Astrocyte (in vitro differentiated cells and primary cell): ENCODE data around the gene GPATCH2. TPM values are rescaled to one million over a fixed set of nuclear protein-coding genes. Genes with fewer than 3 reads are reported as not detected.

Experiments
- DNase-seq: peaks from one replicate; pipeline ENCODE4 v3.0.0-alpha.2; 2010; ENCODE audit warnings: low read depth
- FAIRE-seq: peaks from 2 replicates; lab custom pipeline; 2011; peaks lifted over from hg19 to GRCh38; lab: Jason Lieb, UNC
- H2AFZ ChIP-seq: 2 replicates; pipeline ENCODE4 v1.6.0; 2012; ENCODE audit warnings: low read depth, low read length, inconsistent platforms
- H3K27ac ChIP-seq: 2 replicates; pipeline ENCODE4 v1.5.1; 2011; ENCODE audit warnings: low read depth, low read length, inconsistent platforms
- H3K27me3 ChIP-seq: 2 replicates; pipeline ENCODE4 v1.6.0; 2011; ENCODE audit warnings: low read length, inconsistent platforms; ENCODE audit not compliant: insufficient read depth
- H3K36me3 ChIP-seq: 2 replicates; pipeline ENCODE4 v1.5.1; 2011; ENCODE audit warnings: low read length, inconsistent platforms; ENCODE audit not compliant: insufficient read depth
- H3K4me1 ChIP-seq: 2 replicates; pipeline ENCODE4 v1.5.1; 2011; ENCODE audit warnings: low read length, inconsistent platforms; ENCODE audit not compliant: insufficient read depth
- H3K4me2 ChIP-seq: 2 replicates; pipeline ENCODE4 v1.6.0; 2012; ENCODE audit warnings: low read length, inconsistent platforms
- H3K4me3 ChIP-seq: 2 replicates; pipeline ENCODE4 v1.5.1; 2011; ENCODE audit warnings: low read depth, mild to moderate bottlenecking, low read length, inconsistent platforms; ENCODE audit not compliant: insufficient read depth
- H3K79me2 ChIP-seq: 2 replicates; pipeline ENCODE4 v1.6.0; 2012; ENCODE audit warnings: mild to moderate bottlenecking, low read length, inconsistent platforms; ENCODE audit not compliant: insufficient read depth
- H3K9ac ChIP-seq: 2 replicates; pipeline ENCODE4 v1.6.0; 2012; ENCODE audit warnings: mild to moderate bottlenecking, low read length, inconsistent platforms
- H3K9me3 ChIP-seq: 2 replicates; pipeline ENCODE4 v1.5.1; 2012; ENCODE audit warnings: low read depth, mild to moderate bottlenecking, low read length, inconsistent platforms; ENCODE audit not compliant: insufficient read depth
- H4K20me1 ChIP-seq: 2 replicates; pipeline ENCODE4 v1.6.0; 2012; ENCODE audit warnings: low read length, inconsistent platforms; ENCODE audit not compliant: insufficient read depth
- H3K27ac Mint-ChIP-seq: one replicate; pipeline ENCODE4 v1.8.0; 2021; ENCODE audit warnings: mild to moderate bottlenecking, mixed read lengths; ENCODE audit not compliant: unreplicated experiment
- H3K27me3 Mint-ChIP-seq: one replicate; pipeline ENCODE4 v1.8.0; 2021; ENCODE audit warnings: low read depth, mixed read lengths; ENCODE audit not compliant: unreplicated experiment
- H3K36me3 Mint-ChIP-seq: one replicate; pipeline ENCODE4 v1.8.0; 2021; ENCODE audit warnings: low read depth, mixed read lengths; ENCODE audit not compliant: unreplicated experiment
- H3K4me1 Mint-ChIP-seq: one replicate; pipeline ENCODE4 v1.8.0; 2021; ENCODE audit warnings: low read depth, mixed read lengths; ENCODE audit not compliant: unreplicated experiment
- H3K4me3 Mint-ChIP-seq: one replicate; pipeline ENCODE4 v1.8.0; 2021; ENCODE audit warnings: mild to moderate bottlenecking, moderate library complexity, mixed read lengths; ENCODE audit not compliant: unreplicated experiment
- H3K9me3 Mint-ChIP-seq: one replicate; pipeline ENCODE4 v1.8.0; 2021; ENCODE audit warnings: mild to moderate bottlenecking, mixed read lengths; ENCODE audit not compliant: unreplicated experiment
- CTCF ChIP-seq: IDR thresholded peaks from 2 replicates; pipeline ENCODE4 v1.5.1; 2011; ENCODE audit warnings: low read depth, mild to moderate bottlenecking, inconsistent platforms, low read length, moderate library complexity; ENCODE audit not compliant: insufficient read depth
- EZH2 ChIP-seq: IDR thresholded peaks from 2 replicates; pipeline ENCODE4 v1.6.1; 2012; ENCODE audit warnings: mild to moderate bottlenecking, low read length, inconsistent platforms; ENCODE audit not compliant: insufficient read depth
- total RNA-seq: library from RNA; stranded (reverse); gene quantifications from 2 replicates; pipeline ENCODE4 v1.2.1, GENCODE V29; 2021

The GPATCH2 gene
- total RNA-seq, 1 donor from 2014 or later = 14.1 TPM

GRCh38 chr1:217521317-217521716, 109.6 kb downstream of the GPATCH2 start:
- Mint-ChIP-seq H3K27me3 (no peaks in the 10 kb centered on the region), H3K27ac (no peak overlapping the region), H3K4me3 (no peak overlapping the region), H3K9me3 (no peaks in the 10 kb centered on the region), H3K36me3 (peaks cover 2% of the 10 kb centered on the region), H3K4me1 (no peaks in the 10 kb centered on the region)
- no peak for TF ChIP-seq CTCF
- no peak for TF ChIP-seq EZH2
- Histone ChIP-seq H3K4me3 (no peak overlapping the region), H3K27me3 (no peaks in the 10 kb centered on the region), H3K4me2 (no peak overlapping the region), H3K4me1 (peaks cover 6% of the 10 kb centered on the region), H4K20me1 (peaks cover 5% of the 10 kb centered on the region), H2AFZ (no peak overlapping the region), H3K9me3 (no peaks in the 10 kb centered on the region), H3K9ac (no peak overlapping the region), H3K27ac (no peak overlapping the region), H3K36me3 (no peaks in the 10 kb centered on the region), H3K79me2 (no peaks in the 10 kb centered on the region)
- DNase-seq (no peak), FAIRE-seq (no peak)

- DNase-seq = peak; percentile 27
- Histone ChIP-seq H3K27me3 (no peaks in the 10 kb centered on the region), H3K4me3 (no peak overlapping the region), H3K9ac (no peak overlapping the region), H3K4me1 (no peaks in the 10 kb centered on the region), H3K4me2 (no peak overlapping the region), H3K27ac (no peak overlapping the region), H3K36me3 (peaks cover 8% of the 10 kb centered on the region), H2AFZ (no peak overlapping the region), H3K79me2 (no peaks in the 10 kb centered on the region), H3K9me3 (no peaks in the 10 kb centered on the region), H4K20me1 (no peaks in the 10 kb centered on the region)
- Mint-ChIP-seq H3K36me3 (peaks cover 4% of the 10 kb centered on the region), H3K27ac (no peak overlapping the region), H3K4me1 (peaks cover 2% of the 10 kb centered on the region), H3K4me3 (no peak overlapping the region), H3K9me3 (no peaks in the 10 kb centered on the region), H3K27me3 (no peaks in the 10 kb centered on the region)
- FAIRE-seq = no peak
- TF ChIP-seq CTCF (no peak), EZH2 (no peak)
Observed at GRCh38 chr1:217506878-217507277, 124.0 kb downstream of the GPATCH2 start.

- Mint-ChIP-seq H3K27ac (no peak overlapping the region), H3K4me3 (no peak overlapping the region), H3K36me3 (no peaks in the 10 kb centered on the region), H3K9me3 (no peaks in the 10 kb centered on the region), H3K27me3 (no peaks in the 10 kb centered on the region), H3K4me1 (peaks cover 2% of the 10 kb centered on the region)
- Histone ChIP-seq H3K27ac (no peak overlapping the region), H3K4me1 (no peaks in the 10 kb centered on the region), H3K4me3 (no peak overlapping the region), H4K20me1 (no peaks in the 10 kb centered on the region), H3K27me3 (no peaks in the 10 kb centered on the region), H3K36me3 (no peaks in the 10 kb centered on the region), H3K4me2 (no peak overlapping the region), H3K9ac (no peak overlapping the region), H3K9me3 (no peaks in the 10 kb centered on the region), H3K79me2 (no peaks in the 10 kb centered on the region), H2AFZ (no peak overlapping the region)
- FAIRE-seq = no peak
- TF ChIP-seq CTCF = no peak
- DNase-seq = no peak
Observed at GRCh38 chr1:217498209-217498608, 132.7 kb downstream of the GPATCH2 start.
